ENCODE results near the gene SDR42E1. TPM values are rescaled to one million over a fixed set of nuclear protein-coding genes. Genes with fewer than 3 reads are reported as not detected.

The SDR42E1 gene
- total RNA-seq, 2 experiments from 2014 or later: under 0.01 to 0.65 TPM

DNA sequence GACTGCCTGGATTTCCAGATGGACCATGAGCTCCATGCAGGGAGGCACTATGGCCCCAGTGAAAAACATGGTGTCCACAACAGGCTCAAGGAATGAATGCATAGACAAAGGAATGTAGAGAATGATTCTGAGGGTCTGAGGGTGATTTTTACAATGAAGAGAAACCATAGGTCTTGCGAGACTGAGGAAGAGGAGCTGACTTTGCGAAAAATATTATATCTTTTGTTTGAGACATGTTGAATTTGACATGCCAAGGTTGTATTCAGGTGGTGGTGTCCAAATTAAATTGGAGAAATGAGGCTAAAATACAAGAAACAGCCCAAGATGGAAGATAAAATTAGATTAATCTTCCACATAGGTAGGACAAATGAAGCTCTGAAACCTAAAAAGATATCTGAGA is 36.5 kb upstream of the SDR42E1 start:
- no peaks in the 10 kb centered on the region for H3K4me1 ChIP-seq (ENCODE audit: insufficient read depth, low read length, poor library complexity, severe bottlenecking)
- no peak overlapping the region for H3K4me3 ChIP-seq (ENCODE audit: low read depth, low read length, poor library complexity, severe bottlenecking)
- H4K20me1 ChIP-seq (ENCODE audit: insufficient read depth, low read length): no peaks in the 10 kb centered on the region
- POLR2A ChIA-PET: interaction anchor here (1.3 kb wide), 1 partner anchor 58 kb away, joined by 4 read pairs; no protein-coding TSS in a partner anchor
- H3K9me3 ChIP-seq (ENCODE audit: low read length): no peaks in the 10 kb centered on the region
- no peak for DNase-seq (ENCODE audit: low spot score)
- intact Hi-C loops (cut with micrococcal nuclease; ENCODE audit: unreplicated experiment): no loop called here
- no TSS peak for BruUV-seq (replicated peaks)
- no peak overlapping the region for H2AFZ ChIP-seq (ENCODE audit: low read length)
- H3K79me2 ChIP-seq (ENCODE audit: insufficient read depth, low read depth, low read length): no peaks in the 10 kb centered on the region
- H3K36me3 ChIP-seq (ENCODE audit: insufficient read depth, low read length): no peaks in the 10 kb centered on the region
- no peak for TF ChIP-seq EZH2phosphoT487 (IDR thresholded peaks at IDR 0.05; ENCODE audit: borderline replicate concordance, low read depth, low read length)
- TF ChIP-seq, protein P1, sequence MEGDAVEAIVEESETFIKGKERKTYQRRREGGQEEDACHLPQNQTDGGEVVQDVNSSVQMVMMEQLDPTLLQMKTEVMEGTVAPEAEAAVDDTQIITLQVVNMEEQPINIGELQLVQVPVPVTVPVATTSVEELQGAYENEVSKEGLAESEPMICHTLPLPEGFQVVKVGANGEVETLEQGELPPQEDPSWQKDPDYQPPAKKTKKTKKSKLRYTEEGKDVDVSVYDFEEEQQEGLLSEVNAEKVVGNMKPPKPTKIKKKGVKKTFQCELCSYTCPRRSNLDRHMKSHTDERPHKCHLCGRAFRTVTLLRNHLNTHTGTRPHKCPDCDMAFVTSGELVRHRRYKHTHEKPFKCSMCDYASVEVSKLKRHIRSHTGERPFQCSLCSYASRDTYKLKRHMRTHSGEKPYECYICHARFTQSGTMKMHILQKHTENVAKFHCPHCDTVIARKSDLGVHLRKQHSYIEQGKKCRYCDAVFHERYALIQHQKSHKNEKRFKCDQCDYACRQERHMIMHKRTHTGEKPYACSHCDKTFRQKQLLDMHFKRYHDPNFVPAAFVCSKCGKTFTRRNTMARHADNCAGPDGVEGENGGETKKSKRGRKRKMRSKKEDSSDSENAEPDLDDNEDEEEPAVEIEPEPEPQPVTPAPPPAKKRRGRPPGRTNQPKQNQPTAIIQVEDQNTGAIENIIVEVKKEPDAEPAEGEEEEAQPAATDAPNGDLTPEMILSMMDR (conservative IDR thresholded peaks at IDR 0.05; ENCODE audit: low read length): no peak
- no peak overlapping the region for H3K4me2 ChIP-seq (ENCODE audit: low read length)
- no peak overlapping the region for H3K27ac ChIP-seq (ENCODE audit: low read depth, low read length, poor library complexity, severe bottlenecking)
- no peaks in the 10 kb centered on the region for H3K9me2 ChIP-seq (ENCODE audit: insufficient read depth, low read length)
- CTCF ChIA-PET (ENCODE audit: unreplicated experiment): no interaction called here

DNA sequence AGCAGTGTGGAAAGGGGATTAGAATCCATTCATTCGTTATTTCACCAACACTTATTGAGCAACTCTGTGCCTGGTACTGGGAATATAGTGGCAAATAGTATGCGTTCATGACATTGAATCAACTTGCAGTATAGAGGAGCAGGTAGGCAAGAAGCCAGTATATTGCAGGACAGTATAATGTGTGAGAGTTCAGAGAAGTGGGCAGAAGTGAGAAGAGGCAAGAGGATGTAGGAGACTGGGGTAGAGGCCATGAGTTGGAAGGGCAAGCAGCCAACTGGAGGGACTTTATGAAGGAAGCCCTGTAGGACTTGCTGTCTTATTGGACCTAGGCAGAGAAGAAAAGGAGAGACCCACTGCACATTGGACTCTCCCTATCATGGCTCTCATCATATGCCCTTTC is 36.1 kb upstream of the SDR42E1 start:
- POLR2A ChIA-PET: no interaction called here
- Histone ChIP-seq H3K36me3 (ENCODE audit: insufficient read depth, low read length) (no peaks in the 10 kb centered on the region), H3K9me2 (ENCODE audit: insufficient read depth, low read length) (no peaks in the 10 kb centered on the region), H3K9me3 (ENCODE audit: low read length) (no peaks in the 10 kb centered on the region), H3K4me1 (ENCODE audit: insufficient read depth, low read length, poor library complexity, severe bottlenecking) (no peaks in the 10 kb centered on the region), H3K4me2 (ENCODE audit: low read length) (no peak overlapping the region), H3K79me2 (ENCODE audit: insufficient read depth, low read depth, low read length) (no peaks in the 10 kb centered on the region), H3K27ac (ENCODE audit: low read depth, low read length, poor library complexity, severe bottlenecking) (no peak overlapping the region), H2AFZ (ENCODE audit: low read length) (no peak overlapping the region), H3K4me3 (ENCODE audit: low read depth, low read length, poor library complexity, severe bottlenecking) (no peak overlapping the region), H4K20me1 (ENCODE audit: insufficient read depth, low read length) (no peaks in the 10 kb centered on the region)
- TF ChIP-seq, protein P1 (conservative IDR thresholded peaks at IDR 0.05; ENCODE audit: low read length): no peak
- no peak for TF ChIP-seq EZH2phosphoT487 (IDR thresholded peaks at IDR 0.05; ENCODE audit: borderline replicate concordance, low read depth, low read length)
- no TSS peak for BruUV-seq (replicated peaks)
- DNase-seq (ENCODE audit: low spot score): no peak
- CTCF ChIA-PET (ENCODE audit: unreplicated experiment): no interaction called here
- intact Hi-C loops (cut with micrococcal nuclease; ENCODE audit: unreplicated experiment): no loop called here

DNA sequence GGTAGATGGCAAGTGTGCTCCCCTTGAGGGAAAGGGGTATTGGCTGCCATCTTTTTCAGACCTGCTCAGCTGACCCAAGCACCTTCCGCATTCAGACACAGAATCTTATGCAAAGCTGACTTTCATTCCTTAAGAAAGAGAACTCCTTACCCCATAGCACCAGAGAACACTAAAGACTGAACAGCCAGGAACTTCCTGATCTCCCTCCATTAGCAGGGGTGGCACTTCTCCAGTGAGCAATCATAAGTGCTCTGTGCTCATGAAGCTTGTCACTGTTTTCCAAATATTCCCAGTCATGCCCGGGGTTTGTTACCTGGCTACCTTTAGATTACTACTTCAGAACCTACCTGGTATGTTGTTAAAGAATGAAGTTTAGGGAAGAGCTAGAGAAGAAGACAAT is 35.7 kb upstream of the SDR42E1 start:
- DNase-seq (ENCODE audit: low spot score): no peak
- CTCF ChIA-PET (ENCODE audit: unreplicated experiment): no interaction called here
- no peaks in the 10 kb centered on the region for H3K79me2 ChIP-seq (ENCODE audit: insufficient read depth, low read depth, low read length)
- BruUV-seq (replicated peaks): no TSS peak
- no peak overlapping the region for H3K27ac ChIP-seq (ENCODE audit: low read depth, low read length, poor library complexity, severe bottlenecking)
- H4K20me1 ChIP-seq (ENCODE audit: insufficient read depth, low read length): no peaks in the 10 kb centered on the region
- H3K4me3 ChIP-seq (ENCODE audit: low read depth, low read length, poor library complexity, severe bottlenecking): no peak overlapping the region
- no peaks in the 10 kb centered on the region for H3K36me3 ChIP-seq (ENCODE audit: insufficient read depth, low read length)
- intact Hi-C loops (cut with micrococcal nuclease; ENCODE audit: unreplicated experiment): no loop called here
- no peak overlapping the region for H3K4me2 ChIP-seq (ENCODE audit: low read length)
- H3K4me1 ChIP-seq (ENCODE audit: insufficient read depth, low read length, poor library complexity, severe bottlenecking): no peaks in the 10 kb centered on the region
- TF ChIP-seq, protein P1 (conservative IDR thresholded peaks at IDR 0.05; ENCODE audit: low read length): no peak
- TF ChIP-seq EZH2phosphoT487 (IDR thresholded peaks at IDR 0.05; ENCODE audit: borderline replicate concordance, low read depth, low read length): no peak
- POLR2A ChIA-PET: no interaction called here
- no peaks in the 10 kb centered on the region for H3K9me2 ChIP-seq (ENCODE audit: insufficient read depth, low read length)
- no peak overlapping the region for H2AFZ ChIP-seq (ENCODE audit: low read length)
- H3K9me3 ChIP-seq (ENCODE audit: low read length): no peaks in the 10 kb centered on the region

All from OCI-LY7 (cell line).